ENCODE data around the gene SEL1L.

DNA sequence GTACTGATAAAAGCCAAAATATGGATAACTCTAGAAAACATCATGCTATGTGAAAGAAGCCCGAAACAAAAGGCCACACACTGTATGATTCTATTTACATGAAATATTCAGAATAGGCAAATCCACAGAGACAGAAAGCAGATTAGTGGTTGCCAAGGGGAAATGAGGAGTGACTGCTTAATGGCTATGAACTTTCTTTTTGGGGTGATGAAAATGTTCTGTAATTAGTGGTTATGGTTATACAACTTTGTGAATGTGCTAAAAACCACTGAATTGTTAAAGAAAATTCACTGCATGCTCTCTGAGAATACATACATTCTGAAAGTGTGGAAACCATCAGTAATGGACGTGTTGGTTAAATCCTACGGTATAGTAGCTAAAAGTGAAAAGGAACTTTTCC, 93.6 kb downstream of the SEL1L start:
- TF ChIP-seq CTCF (IDR thresholded peaks at IDR 0.05 in 2 of 3, conservative IDR thresholded peaks at IDR 0.05 in 1 of 3; ENCODE audit: borderline replicate concordance in 1 of 3, insufficient read depth in 1 of 3, low read depth in 2 of 3, low read length in 2 of 3) (no peak), JUND (IDR thresholded peaks at IDR 0.05) (no peak), POLR2AphosphoS5 (IDR thresholded peaks at IDR 0.05; ENCODE audit: low read depth, low read length) (no peak), POLR2A (IDR thresholded peaks at IDR 0.05; ENCODE audit: borderline replicate concordance, extremely low read depth, insufficient read depth, insufficient read length) (no peak), SIN3A (IDR thresholded peaks at IDR 0.05; ENCODE audit: low read depth) (no peak), EGR1 (IDR thresholded peaks at IDR 0.05; ENCODE audit: low read depth) (no peak), YY1 (IDR thresholded peaks at IDR 0.05; ENCODE audit: extremely low read depth, insufficient replicate concordance, low read depth, low read length) (no peak), EZH2 (IDR thresholded peaks at IDR 0.05) (no peak), CBX3 (IDR thresholded peaks at IDR 0.05; ENCODE audit: low read depth) (no peak), RAD21 (IDR thresholded peaks at IDR 0.05; ENCODE audit: low read depth) (no peak), CEBPB (IDR thresholded peaks at IDR 0.05; ENCODE audit: low read depth) (no peak), ZNF274 (IDR thresholded peaks at IDR 0.05; ENCODE audit: low read depth, low read length) (no peak), ELF1 (IDR thresholded peaks at IDR 0.05; ENCODE audit: borderline replicate concordance, low read depth) (no peak)
